ENCODE results near the gene AMDHD2. TPM values are rescaled to one million over a fixed set of nuclear protein-coding genes. Genes with fewer than 3 reads are reported as not detected.
A peak's percentile ranks its signal among the peaks of the same experiment; 100 is the strongest.

AMDHD2 gene
- total and polyA plus RNA-seq, 2 experiments from 2014 or later: 20.2 to 68.1 TPM

- no peaks in the 10 kb centered on the region for H3K9me2 ChIP-seq (ENCODE audit: insufficient read depth)
- DNase-seq (ENCODE audit: low spot score) (peak; percentile 42), ATAC-seq (no peak)
- H3K79me2 ChIP-seq (replicated peaks; ENCODE audit: insufficient read depth): no peaks in the 10 kb centered on the region
- no peak overlapping the region for H3K27ac ChIP-seq (ENCODE audit: low read depth)
- H3K4me3 Mint-ChIP-seq: peak overlapping the region; percentile 45
- no peaks in the 10 kb centered on the region for H3K36me3 ChIP-seq (ENCODE audit: insufficient read depth)
- no peak overlapping the region for H3K27ac Mint-ChIP-seq
- peak overlapping the region; percentile 78 for H3K4me2 ChIP-seq
- no peaks in the 10 kb centered on the region for H3K9me3 Mint-ChIP-seq
- H3K27me3 Mint-ChIP-seq (ENCODE audit: insufficient read depth, low read depth, poor library complexity): peaks cover 51% of the 10 kb centered on the region
- TF ChIP-seq ETS1 (IDR thresholded peaks at IDR 0.05): no peak
- no peak for TF ChIP-seq NANOG (IDR thresholded peaks at IDR 0.05; ENCODE audit: borderline replicate concordance)
- TF ChIP-seq POLR2AphosphoS5 (IDR thresholded peaks at IDR 0.05; ENCODE audit: low read depth): no peak
- TF ChIP-seq STAT1 (IDR thresholded peaks at IDR 0.05; ENCODE audit: unreplicated experiment): no peak
- no peak for TF ChIP-seq ZNF331 (CRISPR knock-in tag; IDR thresholded peaks at IDR 0.05; ENCODE audit: low read depth)
- no peak for TF ChIP-seq REST (IDR thresholded peaks at IDR 0.05; ENCODE audit: unreplicated experiment)
- no peak for TF ChIP-seq EZH2phosphoT487 (IDR thresholded peaks at IDR 0.05; ENCODE audit: unreplicated experiment)
- no peak for TF ChIP-seq ZNF462 (CRISPR knock-in tag; IDR thresholded peaks at IDR 0.05)
- TF ChIP-seq CTCF (conservative IDR thresholded peaks at IDR 0.05; ENCODE audit: low read depth in 2 of 2): no peak
- TF ChIP-seq JUNB (IDR thresholded peaks at IDR 0.05; ENCODE audit: unreplicated experiment): no peak
- TF ChIP-seq CREB1 (CRISPR knock-in tag; IDR thresholded peaks at IDR 0.05; ENCODE audit: low read depth): no peak
- no peak for TF ChIP-seq ZNF114 (CRISPR knock-in tag; IDR thresholded peaks at IDR 0.05)
- no peak for TF ChIP-seq EZH2 (IDR thresholded peaks at IDR 0.05; ENCODE audit: low read depth, unreplicated experiment)
- H3K36me3 Mint-ChIP-seq (ENCODE audit: low read depth): no peaks in the 10 kb centered on the region; the same call in 2 of the 3 replicates
- peak overlapping the region; percentile 54 for H3K4me3 ChIP-seq
- peaks cover 18% of the 10 kb centered on the region for H3K4me1 Mint-ChIP-seq
- peaks cover 15% of the 10 kb centered on the region for H3K4me1 ChIP-seq (ENCODE audit: insufficient read depth)
- no peak overlapping the region for H2AFZ ChIP-seq
- H4K20me1 ChIP-seq (replicated peaks; ENCODE audit: insufficient read depth): no peaks in the 10 kb centered on the region
- H3K27me3 ChIP-seq (ENCODE audit: insufficient read depth): peaks cover 65% of the 10 kb centered on the region
- peaks cover 19% of the 10 kb centered on the region; the same call in 1 of the 2 replicates for H3F3A ChIP-seq (replicated peaks; ENCODE audit: low read depth)
These were observed 49.6 kb upstream of the AMDHD2 start for GRCh38 chr16:2470603-2471015.

Measured in GM23338 (cell line).